Bronchial smooth muscle cell (primary cell): Measurements from ENCODE around the gene ZNF227. TPM values are rescaled to one million over a fixed set of nuclear protein-coding genes. Genes with fewer than 3 reads are reported as not detected.

ENCODE experiments used
- total RNA-seq: library from RNA; depleted of rRNA; stranded (reverse); fragments of >200 nt; gene quantifications from 2 replicates; pipeline ENCODE4 v1.2.1, GENCODE V29; 2014

ZNF227 gene
- total RNA-seq: 22.2 and 23.8 TPM in 2 replicates

GRCh38 chr19:44212250-44212865, at the start of gene ZNF227:
Gene ZNF227, plus strand, starts transcription at chr19:44212532. Its CDS starts 5,261 bp downstream, at chr19:44217793.

GRCh38 chr19:44164673-44165512, 47.4 kb upstream of the ZNF227 start, which contains the start of gene ZNF226:
Gene ZNF226, plus strand, starts transcription at chr19:44165100. Its CDS starts 4,981 bp downstream, at chr19:44170081.

Other genes with a start within 250 kb of the ZNF227 start
- gene ZNF155, start 228.3 kb upstream of the ZNF227 start, total RNA-seq: 7.8 and 9.8 TPM in 2 replicates
- 4.1 TPM in 2 replicates for gene ZNF230, start 209.6 kb upstream of the ZNF227 start, total RNA-seq
- 6.0 and 7.9 TPM in 2 replicates for gene ZNF222, start 187.2 kb upstream of the ZNF227 start, total RNA-seq
- 4.7 and 8.1 TPM in 2 replicates for gene ZNF223, start 160.5 kb upstream of the ZNF227 start, total RNA-seq
- gene ZNF284, start 140.4 kb upstream of the ZNF227 start, total RNA-seq: 3.3 TPM in 2 replicates
- gene ZNF224, start 118.2 kb upstream of the ZNF227 start, total RNA-seq: 31.8 and 42.5 TPM in 2 replicates
- 8.7 and 11.6 TPM in 2 replicates for gene ZNF225, start 99.1 kb upstream of the ZNF227 start, total RNA-seq
- gene ZNF234, start 71.0 kb upstream of the ZNF227 start, total RNA-seq: 11.2 and 14.3 TPM in 2 replicates
- 22.7 and 32.3 TPM in 2 replicates for gene ZNF226, start 47.4 kb upstream of the ZNF227 start, total RNA-seq
- 0.60 and 1.7 TPM in 2 replicates for gene ZNF233, start 47.4 kb downstream of the ZNF227 start, total RNA-seq
- gene ZNF235, start 92.5 kb downstream of the ZNF227 start, total RNA-seq: 3.8 and 3.9 TPM in 2 replicates
- 9.3 and 9.4 TPM in 2 replicates for gene ZNF112, start 144.1 kb downstream of the ZNF227 start, total RNA-seq
- 3.2 and 3.9 TPM in 2 replicates for gene ZNF285, start 189.1 kb downstream of the ZNF227 start, total RNA-seq
- gene ZNF229, start 235.9 kb downstream of the ZNF227 start, total RNA-seq: 18.0 and 32.2 TPM in 2 replicates